Measurements from ENCODE around the gene FAU. TPM values are rescaled to one million over a fixed set of nuclear protein-coding genes. Genes with fewer than 3 reads are reported as not detected.

Gene FAU
- total and polyA plus RNA-seq, 2 experiments from 2014 or later, result 546 to 1,183 TPM

DNA sequence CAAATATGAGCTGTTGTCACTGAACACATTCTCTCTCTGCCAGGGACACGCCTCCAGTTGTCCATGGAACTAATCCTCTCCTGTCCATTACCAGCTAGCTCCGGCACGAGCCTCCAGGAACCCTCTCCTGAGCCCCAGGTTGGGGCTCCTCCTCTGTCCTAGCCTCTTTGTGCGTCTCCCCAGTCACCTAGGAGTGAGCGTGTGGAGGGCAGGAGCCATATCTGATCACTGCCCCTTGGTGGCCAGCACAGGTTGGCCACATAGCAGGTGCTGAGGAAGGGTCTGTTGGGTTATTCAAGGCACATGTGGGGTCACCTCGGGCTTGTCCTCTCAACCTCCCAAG, 9.9 kb upstream of the FAU start:
- TF ChIP-seq, protein P1, sequence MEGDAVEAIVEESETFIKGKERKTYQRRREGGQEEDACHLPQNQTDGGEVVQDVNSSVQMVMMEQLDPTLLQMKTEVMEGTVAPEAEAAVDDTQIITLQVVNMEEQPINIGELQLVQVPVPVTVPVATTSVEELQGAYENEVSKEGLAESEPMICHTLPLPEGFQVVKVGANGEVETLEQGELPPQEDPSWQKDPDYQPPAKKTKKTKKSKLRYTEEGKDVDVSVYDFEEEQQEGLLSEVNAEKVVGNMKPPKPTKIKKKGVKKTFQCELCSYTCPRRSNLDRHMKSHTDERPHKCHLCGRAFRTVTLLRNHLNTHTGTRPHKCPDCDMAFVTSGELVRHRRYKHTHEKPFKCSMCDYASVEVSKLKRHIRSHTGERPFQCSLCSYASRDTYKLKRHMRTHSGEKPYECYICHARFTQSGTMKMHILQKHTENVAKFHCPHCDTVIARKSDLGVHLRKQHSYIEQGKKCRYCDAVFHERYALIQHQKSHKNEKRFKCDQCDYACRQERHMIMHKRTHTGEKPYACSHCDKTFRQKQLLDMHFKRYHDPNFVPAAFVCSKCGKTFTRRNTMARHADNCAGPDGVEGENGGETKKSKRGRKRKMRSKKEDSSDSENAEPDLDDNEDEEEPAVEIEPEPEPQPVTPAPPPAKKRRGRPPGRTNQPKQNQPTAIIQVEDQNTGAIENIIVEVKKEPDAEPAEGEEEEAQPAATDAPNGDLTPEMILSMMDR (IDR thresholded peaks at IDR 0.05; ENCODE audit: low read depth, low read length), result no peak
- DNase-seq (ENCODE audit: low read depth in 1 of 2, low spot score in 1 of 2), result no peak
- Histone ChIP-seq H3K36me3 (peaks cover 36% of the 10 kb centered on the region), H3K4me1 (ENCODE audit: low read depth) (peaks cover 12% of the 10 kb centered on the region), H3K27ac (no peak overlapping the region), H3K27me3 (no peaks in the 10 kb centered on the region), H3K9me3 (ENCODE audit: low read depth) (no peaks in the 10 kb centered on the region), H3K4me3 (no peak overlapping the region)

DNA sequence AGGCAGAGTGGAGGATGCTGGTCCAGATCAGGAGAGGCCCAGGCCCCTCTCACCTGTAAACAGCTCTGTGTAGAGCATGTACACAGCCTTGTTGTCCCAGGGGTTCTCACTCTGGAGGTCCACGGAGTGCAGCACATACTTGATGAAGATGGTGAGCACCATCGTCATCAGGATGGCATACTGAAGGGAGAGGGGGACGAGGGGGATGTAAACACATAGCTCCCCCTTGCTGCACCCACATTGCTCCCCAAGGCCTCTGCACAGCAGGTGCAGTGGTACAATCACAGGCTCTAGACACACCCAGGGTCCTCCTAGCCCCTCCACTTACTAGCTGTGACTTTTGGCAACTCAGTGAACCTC, 9.5 kb upstream of the FAU start:
- Histone ChIP-seq H3K4me3 (no peak overlapping the region), H3K27me3 (no peaks in the 10 kb centered on the region), H3K4me1 (ENCODE audit: low read depth) (peaks cover 12% of the 10 kb centered on the region), H3K9me3 (ENCODE audit: low read depth) (no peaks in the 10 kb centered on the region), H3K36me3 (peaks cover 39% of the 10 kb centered on the region), H3K27ac (no peak overlapping the region)
- DNase-seq (ENCODE audit: low read depth in 1 of 2, low spot score in 1 of 2), result no peak
- TF ChIP-seq, protein P1 (IDR thresholded peaks at IDR 0.05; ENCODE audit: low read depth, low read length), result no peak

DNA sequence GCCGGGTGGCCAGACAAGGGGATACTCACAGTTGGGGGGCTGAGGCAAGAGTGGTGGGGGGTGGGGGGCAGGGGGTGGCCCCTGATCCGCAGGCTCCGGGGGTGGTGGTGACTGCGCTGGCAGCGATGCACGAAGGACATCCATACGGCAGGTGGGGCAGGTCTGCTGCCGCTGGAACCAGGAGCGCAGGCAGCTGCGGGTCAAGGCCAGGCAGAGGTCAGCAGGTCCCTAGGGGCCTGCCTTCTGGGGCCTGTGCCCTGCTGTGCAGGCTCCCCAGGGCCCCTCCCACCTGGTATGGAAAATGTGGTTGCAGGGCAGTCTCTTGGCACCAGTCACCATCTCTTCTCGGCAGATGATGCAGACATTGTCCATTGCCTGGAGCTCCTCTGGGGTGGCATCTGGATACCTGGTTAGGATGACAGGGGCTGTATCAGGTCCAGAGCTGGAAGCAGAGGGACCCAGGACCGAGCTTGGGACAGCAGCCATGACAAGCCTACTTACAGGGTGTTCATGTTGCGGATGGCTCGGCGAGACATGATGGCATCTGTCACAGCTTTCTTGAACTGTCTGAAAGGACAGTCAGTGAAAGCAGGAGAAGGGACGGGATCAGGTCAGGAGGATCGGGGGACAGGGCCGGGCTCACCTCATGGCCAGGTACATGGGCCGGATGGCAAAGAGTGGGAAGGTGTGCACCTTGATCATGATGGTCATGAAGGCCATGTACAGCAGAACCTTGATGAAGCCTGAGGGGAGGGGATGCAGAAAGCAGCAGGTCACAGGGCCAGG, 8.9 kb upstream of the FAU start:
- DNase-seq (ENCODE audit: low read depth in 1 of 2, low spot score in 1 of 2), result no peak
- Histone ChIP-seq H3K27ac (no peak overlapping the region), H3K36me3 (peaks cover 42% of the 10 kb centered on the region), H3K27me3 (no peaks in the 10 kb centered on the region), H3K4me3 (no peak overlapping the region), H3K4me1 (ENCODE audit: low read depth) (peaks cover 10% of the 10 kb centered on the region), H3K9me3 (ENCODE audit: low read depth) (no peaks in the 10 kb centered on the region)
- TF ChIP-seq, protein P1 (IDR thresholded peaks at IDR 0.05; ENCODE audit: low read depth, low read length), result no peak

DNA sequence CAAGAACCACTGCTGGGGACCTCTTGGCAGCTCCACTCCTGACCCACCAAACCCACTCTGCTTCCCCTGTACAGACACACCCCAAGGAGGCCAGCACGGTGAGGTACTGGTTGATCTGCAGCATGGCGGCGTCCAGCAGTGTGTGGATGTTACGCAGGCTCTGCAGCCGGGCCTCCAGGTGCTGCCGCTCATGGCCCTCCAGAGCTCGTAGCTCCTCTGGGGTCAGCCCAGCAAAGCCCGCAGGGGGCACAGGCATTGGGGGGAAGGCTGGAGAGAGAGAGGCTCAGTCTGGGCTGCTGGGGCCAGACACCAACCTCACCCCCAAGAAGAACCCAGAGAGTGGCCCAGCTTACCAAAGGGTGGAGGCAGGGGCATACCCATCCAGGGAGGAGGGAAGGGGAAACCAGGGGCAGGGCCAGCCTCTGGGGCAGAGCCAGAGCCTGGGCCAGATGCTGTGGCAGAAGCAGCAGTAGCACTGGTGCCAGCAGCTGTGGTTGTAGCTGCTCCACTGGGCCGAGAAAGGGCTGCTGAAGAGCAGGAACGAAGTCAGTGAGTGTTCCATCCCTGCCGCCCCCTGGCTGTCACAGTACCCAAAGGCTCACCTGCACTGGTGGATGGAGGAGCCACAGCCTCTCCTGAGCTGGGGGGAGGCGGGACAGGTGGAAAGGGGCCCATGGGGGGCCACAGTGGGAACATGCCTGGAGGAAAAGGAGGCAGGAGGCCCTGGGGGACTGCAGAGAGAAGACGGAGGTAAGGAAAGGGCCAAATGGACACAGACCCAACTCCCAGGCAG, 7.9 kb upstream of the FAU start:
- Histone ChIP-seq H3K27me3 (no peaks in the 10 kb centered on the region), H3K9me3 (ENCODE audit: low read depth) (no peaks in the 10 kb centered on the region), H3K4me3 (no peak overlapping the region), H3K27ac (no peak overlapping the region), H3K36me3 (peaks cover 43% of the 10 kb centered on the region), H3K4me1 (ENCODE audit: low read depth) (peaks cover 6% of the 10 kb centered on the region)
- DNase-seq (ENCODE audit: low read depth in 1 of 2, low spot score in 1 of 2), result no peak
- TF ChIP-seq, protein P1 (IDR thresholded peaks at IDR 0.05; ENCODE audit: low read depth, low read length), result no peak

DNA sequence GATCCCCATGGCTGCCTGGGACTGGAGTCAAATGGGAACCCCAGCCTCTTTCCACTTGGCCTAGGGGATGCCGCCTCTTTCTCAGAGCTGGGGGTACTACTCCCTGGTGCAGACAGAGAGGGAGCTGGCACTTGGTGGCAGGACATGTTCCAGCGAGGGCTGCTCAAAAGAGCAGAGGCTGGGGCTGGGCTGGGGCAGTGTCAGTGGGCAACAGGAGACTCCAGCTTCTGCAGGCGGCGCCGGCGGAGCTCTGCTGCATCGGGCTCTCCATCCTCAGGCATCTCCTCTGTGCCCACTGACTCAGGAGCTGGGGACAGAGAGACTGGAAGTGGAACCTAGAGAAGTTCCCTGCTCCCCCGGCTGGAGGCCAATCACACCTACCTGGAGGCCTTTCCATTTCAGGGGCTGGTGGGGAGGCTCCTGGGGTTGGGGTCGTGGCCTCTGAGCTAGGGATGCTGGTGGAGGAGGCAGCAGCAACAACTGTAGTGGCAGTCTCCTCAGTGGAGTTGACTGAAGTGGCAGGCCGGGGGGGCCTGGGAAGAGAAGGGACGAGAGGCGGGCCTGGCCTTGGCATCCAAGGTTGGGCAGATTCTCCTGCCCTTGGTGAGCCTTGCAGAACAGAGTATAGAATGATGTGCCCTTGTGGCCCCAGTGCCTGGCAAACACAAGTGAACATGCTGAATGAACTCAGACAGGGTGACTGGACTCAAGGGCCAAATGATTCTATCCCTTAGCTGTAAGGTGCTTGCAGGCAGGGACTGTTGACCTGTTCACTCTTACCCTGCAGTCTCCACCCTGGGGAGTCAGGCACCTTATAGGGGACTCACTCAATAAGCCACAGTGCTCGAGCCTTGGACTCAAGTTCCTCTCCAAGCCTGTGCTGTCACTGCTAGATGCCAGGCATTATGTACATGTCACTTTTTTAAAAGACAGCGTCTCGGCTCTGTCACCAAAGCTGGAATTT, 6.5 kb upstream of the FAU start:
- H3K27me3 ChIP-seq, result no peaks in the 10 kb centered on the region
- TF ChIP-seq, protein P1 (IDR thresholded peaks at IDR 0.05; ENCODE audit: low read depth, low read length), result no peak
- H3K4me1 ChIP-seq (ENCODE audit: low read depth), result peaks cover 5% of the 10 kb centered on the region
- no peak overlapping the region for H3K4me3 ChIP-seq
- no peak overlapping the region for H3K27ac ChIP-seq
- no peak for DNase-seq (ENCODE audit: low read depth in 1 of 2, low spot score in 1 of 2)
- no peaks in the 10 kb centered on the region for H3K9me3 ChIP-seq (ENCODE audit: low read depth)
- H3K36me3 ChIP-seq, result peaks cover 47% of the 10 kb centered on the region

Measured in cardiac muscle cell (in vitro differentiated cells and primary cell).